Body of pancreas (tissue), 4 donors: Measurements from ENCODE around the gene FBXL15.

Source experiments
- POLR2A ChIP-seq, 3 donors: fragments of 450-650 bp; IDR thresholded peaks; one replicate each; pipeline ENCODE4 v1.6.1; 2016; ENCODE audit warnings: antibody characterized with exemption in 3 of 3, mild to moderate bottlenecking in 2 of 3
- TF ChIP-seq, protein P1 (sequence below), 7 experiments: fragments of 450-650 bp in 4 of 7; fragments of 200-600 bp in 3 of 7; sonication (generic) in 3 of 7; IDR thresholded peaks; one replicate each; pipeline ENCODE4 v1.5.1; 2016 to 2019; ENCODE audit warnings: antibody characterized with exemption in 7 of 7

GRCh38 chr10:102396317-102396650 is 24.4 kb upstream of the FBXL15 start:
- no peak for TF ChIP-seq POLR2A (IDR thresholded peaks at IDR 0.05)
- TF ChIP-seq, protein P1, sequence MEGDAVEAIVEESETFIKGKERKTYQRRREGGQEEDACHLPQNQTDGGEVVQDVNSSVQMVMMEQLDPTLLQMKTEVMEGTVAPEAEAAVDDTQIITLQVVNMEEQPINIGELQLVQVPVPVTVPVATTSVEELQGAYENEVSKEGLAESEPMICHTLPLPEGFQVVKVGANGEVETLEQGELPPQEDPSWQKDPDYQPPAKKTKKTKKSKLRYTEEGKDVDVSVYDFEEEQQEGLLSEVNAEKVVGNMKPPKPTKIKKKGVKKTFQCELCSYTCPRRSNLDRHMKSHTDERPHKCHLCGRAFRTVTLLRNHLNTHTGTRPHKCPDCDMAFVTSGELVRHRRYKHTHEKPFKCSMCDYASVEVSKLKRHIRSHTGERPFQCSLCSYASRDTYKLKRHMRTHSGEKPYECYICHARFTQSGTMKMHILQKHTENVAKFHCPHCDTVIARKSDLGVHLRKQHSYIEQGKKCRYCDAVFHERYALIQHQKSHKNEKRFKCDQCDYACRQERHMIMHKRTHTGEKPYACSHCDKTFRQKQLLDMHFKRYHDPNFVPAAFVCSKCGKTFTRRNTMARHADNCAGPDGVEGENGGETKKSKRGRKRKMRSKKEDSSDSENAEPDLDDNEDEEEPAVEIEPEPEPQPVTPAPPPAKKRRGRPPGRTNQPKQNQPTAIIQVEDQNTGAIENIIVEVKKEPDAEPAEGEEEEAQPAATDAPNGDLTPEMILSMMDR (IDR thresholded peaks at IDR 0.05), result no peak
